ENCODE measurements around the gene PAX3. TPM values are rescaled to one million over a fixed set of nuclear protein-coding genes. Genes with fewer than 3 reads are reported as not detected.

PAX3 gene
- total RNA-seq, 1 donor from 2014 or later: 0.25 TPM

GRCh38 chr2:222310747-222311318 lies 12.0 kb upstream of the PAX3 start:
- H3K4me3 Mint-ChIP-seq: no peak overlapping the region
- no peak overlapping the region for H3K27ac Mint-ChIP-seq
- H3K9me3 Mint-ChIP-seq: no peaks in the 10 kb centered on the region
- H3K27me3 Mint-ChIP-seq (ENCODE audit: low read depth): peaks cover 100% of the 10 kb centered on the region
- DNase-seq (ENCODE audit: low spot score in 2 of 2, unreplicated experiment in 2 of 2): no peak
- no peak for TF ChIP-seq CTCF (IDR thresholded peaks at IDR 0.05; ENCODE audit: unreplicated experiment)
- peaks cover 14% of the 10 kb centered on the region for H3K4me1 Mint-ChIP-seq
- H3K36me3 Mint-ChIP-seq: no peaks in the 10 kb centered on the region

DNA sequence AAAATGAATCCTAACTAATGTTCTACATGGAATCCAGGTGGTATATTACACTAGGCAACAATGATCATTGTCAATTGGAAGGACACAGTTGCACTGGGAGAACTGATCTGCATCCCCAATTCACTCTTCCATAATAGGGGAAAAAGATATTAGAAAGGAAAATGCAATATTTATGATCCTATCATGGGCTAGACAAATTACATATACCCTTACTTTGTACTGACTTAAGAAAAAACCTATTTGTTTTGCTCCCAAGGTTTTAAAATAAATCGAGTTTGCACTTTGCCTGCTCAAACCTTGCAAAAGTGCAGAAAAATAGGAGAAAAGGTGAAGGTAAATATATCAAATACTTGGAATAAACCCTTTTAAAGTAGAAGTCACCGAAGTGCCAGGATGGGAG lies 11.0 kb upstream of the PAX3 start:
- no peak for TF ChIP-seq CTCF (IDR thresholded peaks at IDR 0.05; ENCODE audit: unreplicated experiment)
- Mint-ChIP-seq H3K4me3 (no peak overlapping the region), H3K27ac (no peak overlapping the region), H3K9me3 (no peaks in the 10 kb centered on the region), H3K36me3 (no peaks in the 10 kb centered on the region), H3K27me3 (ENCODE audit: low read depth) (peaks cover 100% of the 10 kb centered on the region), H3K4me1 (peaks cover 21% of the 10 kb centered on the region)
- DNase-seq (ENCODE audit: low spot score in 2 of 2, unreplicated experiment in 2 of 2): no peak

DNA sequence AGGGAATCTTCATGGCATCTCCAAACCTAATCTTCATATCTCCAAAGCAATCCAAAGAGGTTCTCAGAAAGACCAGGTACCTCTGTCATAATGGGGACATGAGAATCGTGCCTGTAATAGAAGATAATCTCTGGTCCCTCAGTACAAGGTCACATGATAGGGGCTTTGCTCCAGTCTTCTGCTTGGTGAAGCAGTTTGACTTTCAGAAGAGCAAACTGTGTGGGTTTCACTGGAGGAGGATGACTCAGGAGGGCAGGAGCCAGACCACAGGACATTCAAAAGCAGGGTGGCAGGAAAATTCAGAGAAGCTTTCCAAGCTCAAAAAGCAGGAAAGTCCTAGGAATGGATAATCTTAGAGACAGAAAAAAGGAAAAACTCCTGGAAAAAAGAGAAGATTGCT lies 10.6 kb upstream of the PAX3 start:
- H3K4me3 Mint-ChIP-seq: no peak overlapping the region
- H3K4me1 Mint-ChIP-seq: peaks cover 21% of the 10 kb centered on the region
- DNase-seq (ENCODE audit: low spot score in 2 of 2, unreplicated experiment in 2 of 2): no peak
- no peak for TF ChIP-seq CTCF (IDR thresholded peaks at IDR 0.05; ENCODE audit: unreplicated experiment)
- H3K36me3 Mint-ChIP-seq: no peaks in the 10 kb centered on the region
- H3K9me3 Mint-ChIP-seq: no peaks in the 10 kb centered on the region
- peaks cover 100% of the 10 kb centered on the region for H3K27me3 Mint-ChIP-seq (ENCODE audit: low read depth)
- H3K27ac Mint-ChIP-seq: no peak overlapping the region

DNA sequence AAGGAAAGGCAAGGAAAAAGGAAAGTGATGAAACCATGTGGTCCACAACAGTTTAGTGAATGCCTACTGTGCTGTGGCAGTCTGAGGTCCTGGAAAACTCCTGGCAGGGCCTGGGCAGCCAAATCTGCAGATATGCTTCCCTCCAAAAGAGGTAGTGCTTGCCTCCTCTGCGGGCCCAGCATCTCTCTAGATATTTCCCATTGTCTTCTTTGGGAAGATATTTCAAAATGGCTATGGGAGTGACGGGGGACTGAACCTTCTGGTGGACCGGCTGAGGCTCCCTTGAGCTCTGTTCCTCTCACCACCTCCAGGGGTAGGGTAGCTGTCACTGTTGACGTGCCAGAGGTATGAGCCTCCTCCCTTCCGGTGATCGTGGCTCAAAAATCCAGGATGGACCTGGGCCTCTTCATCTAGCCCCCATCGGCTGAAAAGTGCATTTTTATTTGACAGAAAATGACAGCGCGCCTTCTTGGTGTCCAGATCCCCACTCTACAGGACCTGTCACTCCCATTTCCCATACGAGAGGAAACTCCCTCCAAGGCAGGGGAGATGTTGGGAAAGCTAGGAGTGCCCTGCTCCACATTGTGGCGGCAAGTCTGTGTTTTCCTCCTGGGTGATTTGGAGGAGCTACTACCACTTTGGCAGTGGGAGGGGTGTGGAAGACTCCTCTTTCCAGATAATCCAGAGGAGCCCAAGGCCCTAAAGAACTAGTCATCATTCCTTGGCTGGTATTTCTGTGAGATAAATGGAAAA lies 9.4 kb upstream of the PAX3 start:
- no peak for TF ChIP-seq CTCF (IDR thresholded peaks at IDR 0.05; ENCODE audit: unreplicated experiment)
- Mint-ChIP-seq H3K27me3 (ENCODE audit: low read depth) (peaks cover 100% of the 10 kb centered on the region), H3K27ac (no peak overlapping the region), H3K4me3 (no peak overlapping the region), H3K36me3 (no peaks in the 10 kb centered on the region), H3K4me1 (peaks cover 21% of the 10 kb centered on the region), H3K9me3 (no peaks in the 10 kb centered on the region)
- no peak for DNase-seq (ENCODE audit: low spot score in 2 of 2, unreplicated experiment in 2 of 2)

- Mint-ChIP-seq H3K9me3 (no peaks in the 10 kb centered on the region), H3K4me3 (peak overlapping the region; percentile 9), H3K27ac (no peak overlapping the region), H3K27me3 (ENCODE audit: low read depth) (peaks cover 100% of the 10 kb centered on the region), H3K4me1 (peaks cover 21% of the 10 kb centered on the region), H3K36me3 (no peaks in the 10 kb centered on the region)
- DNase-seq (ENCODE audit: low spot score in 2 of 2, unreplicated experiment in 2 of 2): no peak
- TF ChIP-seq CTCF (IDR thresholded peaks at IDR 0.05; ENCODE audit: unreplicated experiment): no peak
Observed at GRCh38 chr2:222307143-222307756, 8.5 kb upstream of the PAX3 start.

Data from mesothelial cell of epicardium (in vitro differentiated cells).